OCI-LY7 (cell line): ENCODE measurements around the gene MAP3K14. TPM values are rescaled to one million over a fixed set of nuclear protein-coding genes. Genes with fewer than 3 reads are reported as not detected.

ENCODE experiments used
- BruUV-seq: library from RNA; stranded (reverse); fragments of 400-500 nt; replicated peaks from 2 replicates; lab custom pipeline; 2021; lab: Mats Ljungman, UMichigan
- CTCF ChIA-PET: fragments of 300-600 bp; sonication (Branson Sonifier 250); formaldehyde crosslinking; loops from one replicate; lab custom pipeline; 2022; ENCODE audit warnings: antibody characterized with exemption; ENCODE audit not compliant: unreplicated experiment; lab: Charles Lee
- POLR2A ChIA-PET: fragments of 300-600 bp; sonication (Branson Sonifier 250); formaldehyde crosslinking; loops from one replicate; lab custom pipeline; 2022; ENCODE audit warnings: antibody characterized with exemption; lab: Charles Lee
- DNase-seq: peaks from one replicate; pipeline ENCODE4 v3.0.0-alpha.2; 2015; ENCODE audit warnings: low spot score
- H2AFZ ChIP-seq: fragments of 200-600 bp; sonication (generic), shearing (Covaris generic); 2 replicates; pipeline ENCODE4 v1.6.1; 2014; ENCODE audit warnings: mild to moderate bottlenecking, antibody characterized with exemption, low read length, moderate library complexity
- H3K27ac ChIP-seq: fragments of 200-600 bp; sonication (generic); 2 replicates; pipeline ENCODE4 v1.5.1; 2014; ENCODE audit warnings: mixed run types, low read depth, mild to moderate bottlenecking, moderate library complexity, low read length, inconsistent platforms; ENCODE audit not compliant: poor library complexity, severe bottlenecking
- H3K36me3 ChIP-seq: fragments of 200-600 bp; sonication (generic); 2 replicates; pipeline ENCODE4 v1.6.1; 2014; ENCODE audit warnings: mild to moderate bottlenecking, antibody characterized with exemption, low read length, moderate library complexity, mixed read lengths; ENCODE audit not compliant: insufficient read depth
- H3K4me1 ChIP-seq: fragments of 200-600 bp; sonication (generic); 2 replicates; pipeline ENCODE4 v1.5.1; 2014; ENCODE audit warnings: mild to moderate bottlenecking, low read length; ENCODE audit not compliant: insufficient read depth, poor library complexity, severe bottlenecking
- H3K4me2 ChIP-seq: fragments of 200-600 bp; sonication (generic); 2 replicates; pipeline ENCODE4 v1.6.1; 2014; ENCODE audit warnings: mild to moderate bottlenecking, low read length
- H3K4me3 ChIP-seq: fragments of 200-600 bp; sonication (generic); 2 replicates; pipeline ENCODE4 v1.5.1; 2014; ENCODE audit warnings: mild to moderate bottlenecking, low read depth, low read length; ENCODE audit not compliant: poor library complexity, severe bottlenecking
- H3K79me2 ChIP-seq: fragments of 200-600 bp; sonication (generic); 2 replicates; pipeline ENCODE4 v1.6.1; 2016; ENCODE audit warnings: low read depth, mild to moderate bottlenecking, low read length, moderate library complexity, mixed read lengths; ENCODE audit not compliant: insufficient read depth
- H3K9me2 ChIP-seq: fragments of 200-600 bp; sonication (generic); 2 replicates; pipeline ENCODE4 v1.6.1; 2016; ENCODE audit warnings: mild to moderate bottlenecking, low read length, mixed read lengths; ENCODE audit not compliant: insufficient read depth
- H3K9me3 ChIP-seq: fragments of 200-600 bp; sonication (generic); 2 replicates; pipeline ENCODE4 v1.6.1; 2014; ENCODE audit warnings: mild to moderate bottlenecking, mixed run types, low read length, mixed read lengths
- H4K20me1 ChIP-seq: fragments of 200-600 bp; sonication (generic); 2 replicates; pipeline ENCODE4 v1.6.1; 2014; ENCODE audit warnings: mild to moderate bottlenecking, antibody characterized with exemption, low read length, moderate library complexity, mixed read lengths; ENCODE audit not compliant: insufficient read depth
- EZH2phosphoT487 ChIP-seq: fragments of 200-600 bp; sonication (generic); IDR thresholded peaks from 2 replicates; pipeline ENCODE4 v1.6.1; 2018; ENCODE audit warnings: low read depth, borderline replicate concordance, mild to moderate bottlenecking, mixed run types, antibody characterized with exemption, low read length, moderate library complexity, mixed read lengths
- intact Hi-C: fragments of 100-400 bp; cut with micrococcal nuclease; formaldehyde crosslinking; loops from one replicate; pipeline ENCODE4 v1.10.0; 2022; ENCODE audit not compliant: unreplicated experiment
- total RNA-seq, 2 experiments: library from RNA; depleted of rRNA in 1 of 2; stranded (reverse); fragments of >200 nt in 1 of 2; shearing (Covaris generic) in 1 of 2; gene quantifications; 2 replicates each; pipeline ENCODE4 v1.2.3, GENCODE V29; 2014 to 2022
- TF ChIP-seq, protein P1 (sequence below): fragments of 200-600 bp; sonication (generic); conservative IDR thresholded peaks from 2 replicates; pipeline ENCODE4 v1.5.1; 2014; ENCODE audit warnings: mild to moderate bottlenecking, antibody characterized with exemption, low read length, moderate library complexity, mixed read lengths

Gene MAP3K14
- total RNA-seq, 2 experiments from 2014 or later = 12.3 to 21.2 TPM

DNA sequence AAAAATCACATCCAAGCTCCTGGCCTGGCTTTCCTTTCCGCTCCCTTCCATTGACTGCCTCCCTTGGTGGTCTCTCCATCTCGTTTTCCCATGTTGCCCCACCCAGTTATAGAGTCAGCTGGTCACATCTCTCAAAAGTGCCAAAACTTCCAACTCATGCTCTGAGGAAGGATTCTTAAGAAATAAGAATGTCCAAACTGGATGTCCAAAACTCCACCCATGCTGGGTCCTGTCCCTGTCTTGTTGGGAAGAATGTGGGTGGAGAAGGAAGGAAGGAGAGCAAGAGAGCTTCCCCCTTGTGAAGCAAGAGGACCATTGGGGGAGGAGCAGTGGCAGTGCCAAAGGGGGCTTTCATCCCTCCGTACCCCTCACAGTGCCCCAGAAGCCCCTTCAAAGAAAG, 44.6 kb upstream of the MAP3K14 start:
- intact Hi-C loops = no loop called here
- H3K36me3 ChIP-seq = no peaks in the 10 kb centered on the region
- no peaks in the 10 kb centered on the region for H3K9me2 ChIP-seq
- H3K27ac ChIP-seq = no peak overlapping the region
- H3K9me3 ChIP-seq = 0 out of 2 replicates have a peak, but pooled peaks cover 7% of the 10 kb centered on the region
- no peaks in the 10 kb centered on the region for H3K79me2 ChIP-seq
- no peaks in the 10 kb centered on the region for H4K20me1 ChIP-seq
- no TSS peak for BruUV-seq
- peaks cover 6% of the 10 kb centered on the region for H3K4me1 ChIP-seq
- no peak overlapping the region for H3K4me3 ChIP-seq
- TF ChIP-seq, protein P1, sequence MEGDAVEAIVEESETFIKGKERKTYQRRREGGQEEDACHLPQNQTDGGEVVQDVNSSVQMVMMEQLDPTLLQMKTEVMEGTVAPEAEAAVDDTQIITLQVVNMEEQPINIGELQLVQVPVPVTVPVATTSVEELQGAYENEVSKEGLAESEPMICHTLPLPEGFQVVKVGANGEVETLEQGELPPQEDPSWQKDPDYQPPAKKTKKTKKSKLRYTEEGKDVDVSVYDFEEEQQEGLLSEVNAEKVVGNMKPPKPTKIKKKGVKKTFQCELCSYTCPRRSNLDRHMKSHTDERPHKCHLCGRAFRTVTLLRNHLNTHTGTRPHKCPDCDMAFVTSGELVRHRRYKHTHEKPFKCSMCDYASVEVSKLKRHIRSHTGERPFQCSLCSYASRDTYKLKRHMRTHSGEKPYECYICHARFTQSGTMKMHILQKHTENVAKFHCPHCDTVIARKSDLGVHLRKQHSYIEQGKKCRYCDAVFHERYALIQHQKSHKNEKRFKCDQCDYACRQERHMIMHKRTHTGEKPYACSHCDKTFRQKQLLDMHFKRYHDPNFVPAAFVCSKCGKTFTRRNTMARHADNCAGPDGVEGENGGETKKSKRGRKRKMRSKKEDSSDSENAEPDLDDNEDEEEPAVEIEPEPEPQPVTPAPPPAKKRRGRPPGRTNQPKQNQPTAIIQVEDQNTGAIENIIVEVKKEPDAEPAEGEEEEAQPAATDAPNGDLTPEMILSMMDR = no peak
- no peak for TF ChIP-seq EZH2phosphoT487
- H2AFZ ChIP-seq = no peak overlapping the region
- no peak overlapping the region for H3K4me2 ChIP-seq
- ChIA-PET POLR2A (no interaction called here), CTCF (no interaction called here)
- DNase-seq = no peak

- CTCF ChIA-PET = interaction anchor here (0.5 kb wide), 1 partner anchor 209 kb away, joined by 5 read pairs; the partner anchor contains the start of gene HEXIM1
- H3K9me3 ChIP-seq = 0 out of 2 replicates have a peak, but pooled peaks cover 7% of the 10 kb centered on the region
- POLR2A ChIA-PET = no interaction called here
- no peak overlapping the region for H3K27ac ChIP-seq
- no peak overlapping the region for H3K4me3 ChIP-seq
- no peaks in the 10 kb centered on the region for H3K36me3 ChIP-seq
- no peaks in the 10 kb centered on the region for H4K20me1 ChIP-seq
- no peaks in the 10 kb centered on the region for H3K9me2 ChIP-seq
- H3K4me2 ChIP-seq = no peak overlapping the region
- H3K79me2 ChIP-seq = no peaks in the 10 kb centered on the region
- no peak overlapping the region for H2AFZ ChIP-seq
- intact Hi-C loops = no loop called here
- no TSS peak for BruUV-seq
- no peak for TF ChIP-seq EZH2phosphoT487
- TF ChIP-seq, protein P1 = no peak
- no peaks in the 10 kb centered on the region for H3K4me1 ChIP-seq
- no peak for DNase-seq
Observed at GRCh38 chr17:45357364-45357997, 40.7 kb upstream of the MAP3K14 start.

- DNase-seq = no peak
Observed at GRCh38 chr17:45355087-45355486, 38.3 kb upstream of the MAP3K14 start.

More at GRCh38 chr17:45355087-45355486, 38.3 kb upstream of the MAP3K14 start:
- no peaks in the 10 kb centered on the region for H3K36me3 ChIP-seq
- no peaks in the 10 kb centered on the region for H3K79me2 ChIP-seq
- H2AFZ ChIP-seq = no peak overlapping the region
- H3K4me2 ChIP-seq = no peak overlapping the region
- H3K4me3 ChIP-seq = no peak overlapping the region
- H3K27ac ChIP-seq = no peak overlapping the region
- H4K20me1 ChIP-seq = no peaks in the 10 kb centered on the region
- 0 out of 2 replicates have a peak, but pooled peaks cover 7% of the 10 kb centered on the region for H3K9me3 ChIP-seq
- no TSS peak for BruUV-seq
- POLR2A ChIA-PET = no interaction called here
- intact Hi-C loops = no loop called here
- H3K4me1 ChIP-seq = no peaks in the 10 kb centered on the region
- CTCF ChIA-PET = no interaction called here
- H3K9me2 ChIP-seq = no peaks in the 10 kb centered on the region
- no peak for TF ChIP-seq EZH2phosphoT487
- TF ChIP-seq, protein P1 = no peak
